ENCODE measurements around the gene ITPKB. TPM values are rescaled to one million over a fixed set of nuclear protein-coding genes. Genes with fewer than 3 reads are reported as not detected.

The ITPKB gene
- total RNA-seq, 1 experiment from 2014 or later = 1.9 TPM

DNA sequence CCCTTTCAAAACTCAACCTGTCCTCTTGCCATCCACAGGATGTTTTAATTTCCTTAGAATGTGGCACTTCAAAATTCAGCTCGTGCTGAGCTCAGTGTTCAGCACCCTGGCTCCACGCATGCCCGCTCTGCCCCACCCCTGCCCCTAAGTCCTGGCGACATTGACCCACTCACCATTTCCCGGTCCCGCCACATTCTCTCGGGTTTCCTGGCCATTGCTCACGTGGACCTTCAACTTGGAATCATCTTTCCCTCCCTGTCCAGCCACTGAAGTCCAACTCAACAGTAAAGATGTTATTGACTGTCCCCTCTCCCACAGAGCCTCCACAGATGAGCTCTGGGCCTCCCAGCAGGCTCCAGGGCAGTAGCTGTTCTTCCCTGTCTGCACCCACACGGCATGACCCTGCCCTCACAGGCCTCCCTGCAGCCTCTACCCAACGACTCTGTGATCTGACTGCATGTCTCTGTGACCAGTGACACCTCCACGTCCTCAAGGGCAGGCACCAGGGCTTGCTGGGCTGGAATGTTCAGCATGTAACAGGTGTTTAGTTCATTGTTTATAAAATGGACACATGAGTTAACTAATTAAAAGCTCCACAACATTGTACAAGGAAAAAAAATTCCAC lies 53.8 kb downstream of the ITPKB start:
- DNase-seq (ENCODE audit: low spot score) = no peak

DNA sequence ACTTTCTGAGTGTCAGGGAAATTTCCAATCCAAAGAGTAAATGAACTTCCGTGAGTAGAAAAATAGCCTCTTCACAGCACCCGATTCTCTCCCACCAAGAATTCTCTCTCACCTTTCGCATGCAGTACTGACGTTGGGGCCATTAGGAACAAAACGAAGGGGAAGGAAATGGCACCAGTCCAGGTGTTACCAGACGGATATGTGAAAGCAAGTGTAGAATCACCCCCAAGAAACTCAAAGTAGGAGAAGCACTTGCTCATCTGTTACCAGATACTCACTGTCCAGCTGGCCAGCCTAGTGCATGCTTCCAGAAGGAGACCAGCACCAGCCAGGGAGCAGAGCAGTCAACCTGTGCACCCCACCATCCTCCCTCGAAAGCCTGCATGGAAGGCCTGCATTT lies 55.1 kb downstream of the ITPKB start:
- no peak for DNase-seq (ENCODE audit: low spot score)

DNA sequence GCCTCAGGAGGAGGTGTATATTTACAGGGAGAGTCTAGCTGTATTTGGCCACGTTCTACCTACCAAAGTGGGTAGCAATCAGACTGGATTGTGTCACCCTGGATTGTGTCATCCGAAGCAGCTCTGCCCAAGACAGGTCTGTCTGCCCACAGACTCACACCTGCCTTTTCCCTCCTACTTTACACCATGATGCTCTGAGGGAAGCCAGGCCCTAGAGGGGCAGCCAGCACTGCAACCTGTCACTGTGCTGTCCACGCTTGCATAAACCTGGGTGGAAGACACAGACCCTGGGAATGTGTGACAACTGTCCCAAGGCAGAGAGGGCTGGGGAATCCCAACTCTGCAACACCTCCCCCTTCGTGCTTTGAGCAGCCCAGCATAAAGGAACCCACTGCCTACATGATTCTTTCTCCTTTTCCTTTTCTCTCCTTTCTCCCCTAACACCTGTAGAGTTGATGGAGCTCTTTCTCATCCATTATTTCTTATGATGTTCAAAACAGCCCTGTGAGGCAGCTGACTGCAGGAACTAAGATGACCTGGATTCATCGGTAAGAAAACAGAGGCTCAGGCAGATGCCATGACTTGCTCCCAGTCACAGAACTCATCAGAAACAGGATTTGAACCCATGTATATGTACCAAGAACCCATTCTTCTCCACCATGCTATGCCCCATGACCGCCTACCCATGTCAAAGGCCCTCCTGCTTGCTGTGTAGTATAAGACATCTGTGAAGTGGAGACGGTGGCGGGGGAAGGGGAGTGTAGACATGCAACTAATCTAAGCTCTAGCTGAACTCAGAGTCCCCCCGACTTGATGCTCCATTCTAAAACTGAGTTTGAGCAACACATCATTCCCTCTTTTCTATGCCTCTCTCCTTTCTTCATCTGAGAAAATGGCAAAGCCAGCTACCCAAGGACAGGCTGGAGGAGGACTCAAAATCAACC lies 55.9 kb downstream of the ITPKB start:
- DNase-seq (ENCODE audit: low spot score) = no peak

DNA sequence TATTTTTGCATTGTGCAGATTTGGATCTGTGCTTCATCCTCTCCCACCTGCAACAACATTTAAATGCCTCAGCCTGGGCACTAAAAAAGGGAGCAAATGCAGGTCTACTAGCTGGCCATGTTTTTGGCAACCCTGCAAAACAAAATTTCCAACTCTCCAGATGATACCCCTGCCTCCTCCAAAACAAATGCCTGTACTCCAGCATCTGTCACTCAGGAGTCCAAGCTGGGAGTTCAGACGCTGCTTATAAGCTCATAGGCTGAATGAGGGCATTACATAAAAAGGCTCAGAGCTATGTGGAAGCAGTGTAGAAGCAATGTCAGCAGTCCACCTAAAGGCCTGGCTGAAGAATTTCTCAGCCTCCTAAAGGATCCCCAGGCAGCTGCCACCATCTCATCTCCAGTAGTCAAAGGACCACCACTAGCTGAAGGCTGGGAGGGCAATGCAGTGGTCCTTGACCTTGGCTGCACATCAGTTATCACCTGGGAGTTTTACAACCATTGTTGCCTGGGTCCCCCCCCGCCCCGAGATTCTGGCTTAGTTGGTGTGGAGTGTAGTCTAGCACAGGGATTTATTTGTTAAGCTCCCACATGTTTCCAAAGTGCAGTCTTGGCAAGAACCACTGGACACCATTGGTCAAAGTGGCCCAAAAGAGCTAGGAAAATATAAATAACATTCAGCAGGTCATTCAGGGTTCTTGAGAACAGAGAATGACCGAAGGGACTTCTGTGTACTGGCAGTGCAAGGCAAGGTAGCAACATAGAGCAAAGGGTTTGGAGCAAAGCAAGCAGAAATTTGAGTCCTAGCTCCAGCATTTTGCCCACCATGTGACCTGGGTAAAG lies 57.2 kb downstream of the ITPKB start:
- no peak for DNase-seq (ENCODE audit: low spot score)

DNA sequence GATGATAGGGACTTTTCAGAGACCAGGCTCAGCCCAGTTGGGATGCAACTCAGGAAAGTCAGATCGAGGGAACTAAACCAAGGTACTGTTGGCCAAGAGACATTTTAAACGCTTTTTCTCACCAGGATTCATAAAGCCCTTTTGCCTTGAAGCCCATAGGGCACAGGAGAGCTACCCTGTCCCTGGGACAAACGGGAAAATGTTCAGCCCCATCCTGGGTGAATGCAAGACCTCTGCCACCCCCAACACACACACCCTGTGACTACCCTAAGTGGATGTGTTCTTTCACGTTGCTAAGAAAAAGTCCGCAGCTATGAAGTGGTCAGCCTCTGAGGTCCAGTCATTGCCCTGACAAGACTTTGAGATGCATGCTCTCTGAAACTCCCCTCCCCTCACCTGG lies 58.4 kb downstream of the ITPKB start:
- DNase-seq (ENCODE audit: low spot score) = no peak

- DNase-seq (ENCODE audit: low spot score) = peak; percentile 85
Observed at GRCh38 chr1:226679853-226680516, 59.1 kb downstream of the ITPKB start.

GRCh38 chr1:226679262-226679661 lies 59.8 kb downstream of the ITPKB start:
- DNase-seq (ENCODE audit: low spot score) = no peak

GRCh38 chr1:226678701-226679100 lies 60.4 kb downstream of the ITPKB start:
- DNase-seq (ENCODE audit: low spot score) = no peak

DNA sequence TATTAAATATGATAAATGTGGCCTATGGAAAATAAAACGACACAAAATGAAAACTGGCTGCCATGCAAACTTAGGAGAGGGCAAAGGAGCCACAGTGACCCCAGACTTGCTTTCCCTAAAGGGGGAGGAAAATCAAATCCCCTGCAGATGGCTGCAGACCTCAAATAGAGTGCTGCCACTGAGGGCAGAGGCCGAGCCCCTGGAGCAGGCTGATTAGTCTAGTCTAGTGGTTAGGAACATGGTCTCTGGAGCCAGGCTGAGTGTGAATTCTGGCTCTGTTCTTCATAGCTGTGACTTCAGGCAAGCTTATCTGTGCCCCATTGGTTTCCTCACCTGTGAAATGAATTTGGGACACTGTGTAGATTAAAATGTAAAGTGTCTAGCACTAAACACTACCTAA lies 60.8 kb downstream of the ITPKB start:
- DNase-seq (ENCODE audit: low spot score) = no peak

GRCh38 chr1:226677027-226678020 lies 61.8 kb downstream of the ITPKB start:
- DNase-seq (ENCODE audit: low spot score) = peak; percentile 94

GRCh38 chr1:226676381-226676780 lies 62.7 kb downstream of the ITPKB start:
- DNase-seq (ENCODE audit: low spot score) = no peak

GRCh38 chr1:226675715-226676357 lies 63.2 kb downstream of the ITPKB start:
- DNase-seq (ENCODE audit: low spot score) = no peak

DNA sequence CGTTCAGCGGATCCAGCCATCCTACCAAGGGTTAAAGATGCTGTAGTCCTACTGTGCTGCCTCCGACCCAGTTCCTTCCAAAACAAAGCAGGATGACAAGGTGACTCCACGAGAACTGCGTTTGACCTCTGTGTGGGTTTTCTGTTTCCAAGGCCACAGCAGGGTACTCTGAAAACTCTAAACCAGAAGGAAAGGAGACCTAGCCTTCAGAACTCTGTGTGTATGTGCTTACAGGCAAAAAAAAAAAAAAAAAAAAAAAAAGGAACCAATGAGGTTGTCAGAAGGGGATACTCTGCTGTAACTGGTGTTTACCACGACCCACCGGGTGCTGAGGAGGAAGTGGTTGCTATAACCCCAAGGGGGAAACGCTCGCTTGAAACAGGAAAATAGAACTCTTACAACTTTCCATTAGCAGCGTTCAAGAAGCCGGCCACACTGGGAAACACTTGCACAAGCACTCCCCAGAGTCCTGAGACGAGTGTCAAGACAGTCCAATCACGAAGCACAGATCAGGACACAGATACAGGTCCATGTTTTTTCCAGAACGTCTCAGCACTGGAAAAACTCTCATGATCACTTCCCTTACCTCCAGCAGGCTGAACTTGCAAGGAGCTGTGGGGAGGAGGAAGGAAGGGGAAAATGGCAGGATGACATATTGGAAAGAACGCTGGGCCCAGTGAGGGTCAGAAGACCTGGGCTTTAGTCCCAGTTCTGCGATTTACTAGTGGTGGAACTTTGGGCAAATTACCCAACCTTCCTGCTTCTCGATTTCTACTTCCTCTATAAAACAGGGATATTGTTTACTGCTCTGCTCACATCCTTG lies 64.0 kb downstream of the ITPKB start:
- no peak for DNase-seq (ENCODE audit: low spot score)

- DNase-seq (ENCODE audit: low spot score) = no peak
Observed at GRCh38 chr1:226672339-226672762, 66.7 kb downstream of the ITPKB start.

DNA sequence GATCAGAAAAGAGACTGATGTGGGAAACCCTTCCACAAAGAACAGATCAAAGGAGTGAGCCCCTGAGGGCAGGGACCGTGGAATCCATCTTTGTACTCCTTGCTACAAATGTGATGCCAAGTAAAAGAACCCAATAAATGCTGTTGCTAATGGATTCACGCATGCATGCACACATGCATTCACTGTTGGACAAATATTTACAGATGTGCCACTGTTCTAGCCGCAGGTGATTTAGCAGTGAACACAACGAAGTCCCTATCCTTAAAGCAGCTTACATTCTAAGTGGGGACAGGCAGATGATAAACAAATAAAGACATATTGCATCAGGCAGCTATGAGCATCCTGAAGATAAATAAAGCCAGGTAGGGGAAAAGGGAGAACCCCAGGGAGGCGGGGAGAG lies 67.8 kb downstream of the ITPKB start:
- DNase-seq (ENCODE audit: low spot score) = no peak

- DNase-seq (ENCODE audit: low spot score) = no peak
Observed at GRCh38 chr1:226670073-226670472, 69.0 kb downstream of the ITPKB start.

- DNase-seq (ENCODE audit: low spot score) = no peak
Observed at GRCh38 chr1:226668173-226668560, 70.9 kb downstream of the ITPKB start.

- no peak for DNase-seq (ENCODE audit: low spot score)
Observed at GRCh38 chr1:226666692-226667091, 72.4 kb downstream of the ITPKB start.

DNA sequence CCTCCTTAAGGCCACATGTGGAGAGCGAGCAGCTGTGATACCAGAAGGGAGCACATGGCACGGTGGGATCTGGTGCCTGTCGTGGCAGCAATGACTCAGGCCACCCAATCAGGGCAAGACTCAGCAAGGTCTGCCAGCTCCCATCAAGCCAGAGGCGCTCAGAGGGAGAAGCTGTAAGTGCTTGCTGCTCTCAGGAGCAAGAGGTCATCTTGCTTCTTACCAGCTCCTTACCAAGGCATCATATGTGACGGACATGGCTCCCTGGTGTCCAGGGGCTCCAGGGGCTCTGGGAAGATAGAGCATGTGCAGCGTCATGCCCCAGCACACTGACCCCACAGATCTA lies 72.9 kb downstream of the ITPKB start:
- no peak for DNase-seq (ENCODE audit: low spot score)

Data from A172 (cell line).